GM18951 (cell line): Measurements from ENCODE around the gene ZSWIM5.
"Not testable (repeated sequence)": the region's sequence is repeated elsewhere in the genome, so short reads cannot be mapped to it uniquely, and the experiment has no call there.

ENCODE experiments used
- POLR2A ChIP-seq: IDR thresholded peaks from 4 replicates; pipeline ENCODE4 v1.6.1; 2011; ENCODE audit warnings: mild to moderate bottlenecking; ENCODE audit not compliant: insufficient read length, insufficient read depth; ENCODE audit errors: extremely low read depth
- in situ Hi-C: fragments of 300-500 bp; cut with MboI; formaldehyde crosslinking; loops from one replicate; pipeline ENCODE4 v1.12.0; 2022; ENCODE audit warnings: low sequenced_read_pairs, mixed read lengths, inconsistent platforms; ENCODE audit not compliant: unreplicated experiment

The ZSWIM5 gene

GRCh38 chr1:45205910-45206721, at the start of gene ZSWIM5:
Gene ZSWIM5, minus strand, starts transcription at chr1:45206605. Its CDS starts 255 bp downstream, at chr1:45206350.
- TF ChIP-seq POLR2A: peak; percentile 16
- in situ Hi-C loops: no loop called here

DNA sequence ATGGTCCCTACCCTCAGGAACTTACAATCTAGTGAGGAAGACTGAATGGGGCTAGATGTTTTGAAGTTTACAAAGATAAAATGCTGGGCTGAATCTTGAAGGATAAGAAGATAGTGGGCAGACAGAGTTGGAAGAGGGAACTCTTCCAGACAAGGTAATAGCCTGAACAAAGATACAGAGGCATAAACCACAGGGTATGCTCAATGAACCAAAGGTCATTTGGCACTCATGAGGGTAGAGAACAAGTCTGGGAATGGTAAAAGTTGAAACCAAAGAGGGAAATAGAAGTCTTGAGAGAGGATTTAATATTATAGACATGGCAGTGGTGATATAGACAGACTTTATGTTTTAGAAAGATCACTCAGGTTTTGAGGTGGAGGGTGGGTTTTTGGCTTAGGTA, 48.1 kb upstream of the ZSWIM5 start:
- in situ Hi-C loops: no loop called here
- TF ChIP-seq POLR2A: no peak

DNA sequence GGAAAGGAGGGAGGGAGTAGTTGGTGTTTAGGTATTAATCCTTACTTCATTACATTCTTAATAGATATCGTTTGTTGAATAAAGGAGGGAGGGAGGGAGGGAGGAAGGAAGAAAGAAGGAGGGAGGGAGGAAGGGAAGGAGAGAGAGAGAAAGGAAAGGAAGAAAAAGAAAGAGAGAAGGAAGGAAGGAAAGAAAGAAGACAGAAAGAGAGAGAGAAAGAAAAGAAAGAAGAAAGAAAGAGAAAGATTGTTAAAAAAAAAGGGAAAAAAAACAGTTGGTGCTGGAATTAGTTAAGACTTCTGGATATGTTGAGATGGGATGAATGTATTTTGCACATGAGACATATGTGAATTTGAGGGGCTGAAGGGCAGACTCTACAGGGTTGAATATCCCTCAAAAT, 44.1 kb upstream of the ZSWIM5 start:
- TF ChIP-seq POLR2A: no peak
- in situ Hi-C loops: no loop called here

GRCh38 chr1:45248004-45248403, 41.6 kb upstream of the ZSWIM5 start:
- in situ Hi-C loops: not testable (repeated sequence)

DNA sequence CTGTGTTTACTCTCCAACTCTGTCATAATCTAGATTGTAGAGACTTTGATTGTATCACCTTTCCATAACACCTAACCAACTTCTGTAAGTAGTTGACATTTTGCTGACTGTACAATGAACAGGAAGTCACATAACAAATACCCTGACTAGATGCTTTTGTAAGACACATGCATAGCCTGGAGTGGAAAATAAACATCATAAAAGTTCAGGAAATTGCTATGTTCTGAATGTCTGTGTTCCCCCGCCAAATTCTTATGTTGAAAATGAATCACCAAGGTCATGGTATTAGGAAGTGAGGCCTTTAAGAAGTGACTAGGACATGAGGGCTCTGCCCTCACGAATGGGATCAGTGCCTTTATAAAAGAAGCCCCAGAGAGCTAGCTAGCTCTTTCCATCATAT, 40.4 kb upstream of the ZSWIM5 start:
- TF ChIP-seq POLR2A: no peak
- in situ Hi-C loops: no loop called here

GRCh38 chr1:45246359-45246758, 40.0 kb upstream of the ZSWIM5 start:
- in situ Hi-C loops: not testable (repeated sequence)

DNA sequence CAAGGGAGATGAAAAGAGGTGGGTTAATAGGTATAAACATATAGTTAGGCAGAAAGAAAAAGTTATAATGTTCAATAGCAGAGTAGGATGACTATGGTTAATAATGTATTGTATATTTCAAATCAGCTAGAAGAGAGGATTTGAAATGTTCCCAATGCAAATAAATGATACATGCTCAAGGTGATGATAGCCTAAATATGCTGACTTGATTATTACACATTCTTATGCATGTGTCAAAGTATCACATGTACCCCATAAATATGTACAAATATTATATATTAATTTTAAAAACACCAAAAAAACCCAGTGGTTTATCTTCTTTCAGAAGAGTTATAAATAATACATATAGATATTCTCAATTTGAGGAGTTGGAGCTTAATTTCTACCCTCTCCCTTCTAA, 38.3 kb upstream of the ZSWIM5 start:
- in situ Hi-C loops: no loop called here
- TF ChIP-seq POLR2A: no peak

DNA sequence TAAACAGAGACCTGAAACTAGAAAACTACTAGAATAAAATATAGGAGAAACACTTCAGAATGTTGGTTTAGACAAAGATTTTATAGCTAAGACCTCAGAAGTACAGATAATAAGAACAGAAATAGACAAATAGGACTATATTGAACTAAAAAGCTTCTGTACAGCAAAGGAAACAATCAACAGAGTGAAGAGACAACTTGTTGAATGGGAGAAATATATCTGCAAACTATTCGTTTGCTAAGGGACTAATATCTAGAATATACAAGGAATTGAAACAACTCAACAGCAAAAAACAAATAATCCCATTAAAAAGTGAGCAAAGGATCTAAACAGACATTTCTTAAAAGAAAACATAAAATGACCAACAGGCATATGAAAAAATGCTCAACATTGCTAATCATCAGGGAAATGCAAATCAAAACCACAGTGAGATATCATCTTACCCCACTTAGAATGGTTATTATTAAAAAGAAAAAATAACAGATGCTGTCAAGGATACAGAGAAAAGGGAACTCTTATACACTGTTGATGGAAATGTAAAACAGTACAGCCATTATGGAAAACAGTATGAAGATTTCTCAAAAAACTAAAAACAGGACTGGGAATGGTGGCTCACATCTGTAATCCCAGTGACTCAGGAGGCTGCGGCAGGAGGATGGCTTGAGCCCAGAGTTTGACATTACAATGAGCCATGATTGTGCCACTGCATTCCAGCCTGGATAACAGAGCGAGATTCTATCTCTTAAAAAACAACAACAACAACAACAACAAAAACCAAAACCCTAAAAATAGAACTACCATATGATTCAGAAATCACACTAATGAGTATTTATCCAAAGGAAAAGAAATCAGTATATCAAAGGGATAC, 37.3 kb upstream of the ZSWIM5 start:
- TF ChIP-seq POLR2A: no peak
- in situ Hi-C loops: no loop called here

- in situ Hi-C loops: no loop called here
Observed at GRCh38 chr1:45238846-45239245, 32.4 kb upstream of the ZSWIM5 start.

GRCh38 chr1:45236136-45236535, 29.7 kb upstream of the ZSWIM5 start:
- TF ChIP-seq POLR2A: no peak
- in situ Hi-C loops: no loop called here

More at GRCh38 chr1:45238846-45239245, 32.4 kb upstream of the ZSWIM5 start:
- TF ChIP-seq POLR2A: no peak

DNA sequence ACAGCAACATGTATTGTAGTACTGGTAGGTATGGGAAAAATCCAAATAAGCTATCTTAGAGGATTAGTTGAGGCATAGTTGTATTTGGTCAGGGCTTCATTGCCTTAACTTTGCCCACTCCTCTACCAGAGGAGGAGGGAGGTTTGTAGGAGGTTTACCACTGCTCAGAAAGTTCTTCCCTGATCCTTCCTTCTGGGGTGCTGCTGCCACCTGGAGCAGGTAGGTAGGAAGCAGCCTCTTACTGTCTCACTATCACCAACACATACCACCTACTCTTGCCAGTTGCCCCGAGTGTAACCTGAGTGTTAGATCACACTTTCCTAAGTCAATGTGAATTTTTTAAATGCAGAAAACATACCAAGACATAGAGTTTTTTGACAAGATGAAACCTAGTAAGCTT, 24.1 kb upstream of the ZSWIM5 start:
- in situ Hi-C loops: no loop called here
- TF ChIP-seq POLR2A: no peak

DNA sequence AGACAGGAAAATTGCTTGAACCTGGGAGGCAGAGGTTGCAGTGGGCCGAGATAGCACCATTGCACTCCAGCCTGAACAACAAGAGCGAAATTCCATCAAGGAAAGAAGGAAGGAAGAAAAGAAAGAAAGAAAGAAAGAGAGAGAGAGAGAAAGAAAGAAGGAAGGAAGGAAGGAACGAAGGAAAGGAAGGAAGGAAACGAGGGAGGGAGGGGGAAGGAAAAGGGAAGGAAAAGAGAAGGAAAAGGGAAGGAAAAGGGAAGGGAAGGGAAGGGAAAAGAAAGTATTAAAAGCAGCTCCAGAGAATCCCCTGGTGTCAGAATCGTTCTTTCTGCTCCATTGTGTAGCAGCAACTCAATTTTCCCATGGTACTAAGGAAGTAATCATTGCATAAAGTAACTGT, 19.2 kb upstream of the ZSWIM5 start:
- no peak for TF ChIP-seq POLR2A
- in situ Hi-C loops: no loop called here

DNA sequence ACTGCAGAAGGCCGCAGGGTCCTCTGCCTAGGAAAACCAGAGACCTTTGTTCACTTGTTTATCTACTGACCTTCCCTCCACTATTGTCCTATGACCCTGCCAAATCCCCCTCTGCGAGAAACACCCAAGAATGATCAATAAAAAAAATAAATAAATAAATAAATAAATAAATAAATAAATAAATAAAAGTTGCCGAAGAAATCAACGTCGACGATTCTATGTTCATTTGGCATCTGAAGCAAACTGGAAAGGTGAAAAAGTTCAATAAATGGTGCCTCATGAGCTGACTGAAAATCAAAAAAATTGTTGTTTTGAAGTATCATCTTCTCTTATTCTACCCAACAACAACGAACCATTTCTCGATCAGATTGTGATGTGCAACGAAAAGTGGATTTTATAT, 17.3 kb upstream of the ZSWIM5 start:
- in situ Hi-C loops: not testable (repeated sequence)

DNA sequence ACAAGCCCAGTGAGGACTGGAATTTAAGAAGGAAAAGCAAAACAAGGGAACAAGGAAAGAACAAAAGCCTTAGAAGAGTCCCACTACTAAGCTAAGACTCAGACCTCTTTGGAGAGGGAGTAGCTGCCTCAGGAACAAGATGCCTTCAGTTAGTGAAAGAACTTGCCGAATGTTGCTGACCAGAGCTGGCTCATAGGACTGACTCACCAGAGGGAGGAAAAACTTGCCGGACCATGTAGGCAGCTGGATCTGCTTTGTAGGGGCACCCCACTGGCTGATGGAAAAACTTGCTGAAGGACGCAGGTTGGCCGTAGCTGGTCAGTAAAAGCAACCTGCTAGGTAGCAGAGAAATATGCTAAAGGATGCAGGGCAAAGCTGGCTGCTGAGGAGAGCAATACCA, 15.3 kb upstream of the ZSWIM5 start:
- TF ChIP-seq POLR2A: no peak
- in situ Hi-C loops: no loop called here
